T47D (cell line): ENCODE measurements around the gene RNU4-1.

Experiments used
- DNase-seq, 2 experiments: peaks; one replicate each; pipeline versions ENCODE4 v3.0.0 to v3.0.0-alpha.2; 2011 to 2012; ENCODE audit warnings: low read depth in 1 of 2, low spot score in 1 of 2
- JUND ChIP-seq: IDR thresholded peaks from 2 replicates; pipeline ENCODE4 v1.6.1; 2012; ENCODE audit warnings: low read depth
- in situ Hi-C: cut with HindIII; loops from 2 replicates; pipeline ENCODE4 v1.10.0; 2016; ENCODE audit warnings: low sequenced_read_pairs, low pct_unique_long_range_greater_than_20kb

Gene RNU4-1

GRCh38 chr12:120278137-120279069 is 14.6 kb downstream of the RNU4-1 start:
- TF ChIP-seq JUND, result no peak
- in situ Hi-C loops, result no loop called here
- no peak for DNase-seq

GRCh38 chr12:120276734-120277133 is 16.3 kb downstream of the RNU4-1 start:
- no peak for DNase-seq
- in situ Hi-C loops, result no loop called here
- no peak for TF ChIP-seq JUND

- in situ Hi-C loops, result no loop called here
- no peak for DNase-seq
Observed at GRCh38 chr12:120267736-120268135, 25.3 kb downstream of the RNU4-1 start.

GRCh38 chr12:120266180-120266870 is 26.7 kb downstream of the RNU4-1 start:
- TF ChIP-seq JUND, result no peak
- in situ Hi-C loops, result no loop called here
- no peak for DNase-seq

More at GRCh38 chr12:120267736-120268135, 25.3 kb downstream of the RNU4-1 start:
- no peak for TF ChIP-seq JUND

GRCh38 chr12:120265473-120266179 is 27.4 kb downstream of the RNU4-1 start, which contains the start of gene PXN:
Gene PXN (minus strand): TSS chr12:120265730. CDS start chr12:120265629, 101 bp downstream.
- in situ Hi-C loops, result no loop called here
- TF ChIP-seq JUND, result no peak

GRCh38 chr12:120264904-120265472 is 28.0 kb downstream of the RNU4-1 start:
- no peak for TF ChIP-seq JUND
- in situ Hi-C loops, result no loop called here

More at GRCh38 chr12:120265473-120266179, 27.4 kb downstream of the RNU4-1 start, which contains the start of gene PXN:
- peak; percentile 70 to 88 for DNase-seq

GRCh38 chr12:120264086-120264903 is 28.7 kb downstream of the RNU4-1 start:
- peak in 1 of 2 experiments; percentile 28 for DNase-seq
- TF ChIP-seq JUND, result no peak
- in situ Hi-C loops, result no loop called here

More at GRCh38 chr12:120264904-120265472, 28.0 kb downstream of the RNU4-1 start:
- DNase-seq, result no peak

- no peak for DNase-seq
- in situ Hi-C loops, result no loop called here
- no peak for TF ChIP-seq JUND
Observed at GRCh38 chr12:120263748-120264085, 29.3 kb downstream of the RNU4-1 start.

- no peak for TF ChIP-seq JUND
- no peak for DNase-seq
- in situ Hi-C loops, result no loop called here
Observed at GRCh38 chr12:120262852-120263747, 29.9 kb downstream of the RNU4-1 start.

- no peak for TF ChIP-seq JUND
- no peak for DNase-seq
Observed at GRCh38 chr12:120261951-120262851, 30.8 kb downstream of the RNU4-1 start.

More at GRCh38 chr12:120261951-120262851, 30.8 kb downstream of the RNU4-1 start:
- in situ Hi-C loops, result no loop called here
